Panc1 (cell line): ENCODE measurements around the gene CYB5R3. TPM values are rescaled to one million over a fixed set of nuclear protein-coding genes. Genes with fewer than 3 reads are reported as not detected.

Experiments
- ATAC-seq: fragments of 200-7000 bp; cut with Tn5 transposase; 2 replicates; pipeline ENCODE4 v1.9.1; 2020; ENCODE audit warnings: mild to moderate bottlenecking, moderate library complexity
- BruUV-seq: library from RNA; stranded (reverse); fragments of 400-500 nt; replicated peaks from 2 replicates; lab custom pipeline; 2021; lab: Mats Ljungman, UMichigan
- CTCF ChIA-PET: fragments of 300-600 bp; sonication (Branson Sonifier 250); formaldehyde crosslinking; loops from one replicate; lab custom pipeline; 2022; ENCODE audit warnings: antibody characterized with exemption; lab: Charles Lee
- POLR2A ChIA-PET: fragments of 300-600 bp; sonication (Branson Sonifier 250); formaldehyde crosslinking; loops from one replicate; lab custom pipeline; 2022; ENCODE audit warnings: antibody characterized with exemption; lab: Charles Lee
- DNase-seq: peaks from one replicate; pipeline ENCODE4 v3.0.0-alpha.2; 2010; ENCODE audit warnings: low read depth, low spot score
- H3K27ac ChIP-seq: 2 replicates; pipeline ENCODE4 v1.5.1; 2011; ENCODE audit warnings: mild to moderate bottlenecking, low read length, inconsistent platforms
- H3K27me3 ChIP-seq: fragments of 200-500 bp; sonication (Bioruptor generic); 2 replicates; pipeline ENCODE4 v1.6.0; 2014; ENCODE audit warnings: low read length, inconsistent platforms; ENCODE audit not compliant: control insufficient read depth, insufficient read depth
- H3K36me3 ChIP-seq: fragments of 200-500 bp; sonication (Bioruptor generic); 2 replicates; pipeline ENCODE4 v1.5.1; 2014; ENCODE audit warnings: inconsistent platforms, mild to moderate bottlenecking, low read length, moderate library complexity; ENCODE audit not compliant: control insufficient read depth, insufficient read depth
- H3K4me1 ChIP-seq: 2 replicates; pipeline ENCODE4 v1.5.1; 2011; ENCODE audit warnings: inconsistent platforms, mild to moderate bottlenecking, low read length, moderate library complexity; ENCODE audit not compliant: control insufficient read depth, insufficient read depth
- H3K4me3 ChIP-seq, 2 experiments: 2 replicates each; pipeline ENCODE4 v1.5.1; 2011 to 2012; ENCODE audit warnings: low read depth in 2 of 2, low read length in 2 of 2, mild to moderate bottlenecking in 2 of 2, inconsistent platforms in 1 of 2, moderate library complexity in 1 of 2
- H3K9me3 ChIP-seq: fragments of 200-500 bp; sonication (Bioruptor generic); 2 replicates; pipeline ENCODE4 v1.5.1; 2014; ENCODE audit warnings: low read depth, mild to moderate bottlenecking, inconsistent platforms, low read length, moderate library complexity; ENCODE audit not compliant: control insufficient read depth, insufficient read depth
- CTCF ChIP-seq: fragments of 450-650 bp; IDR thresholded peaks from 2 replicates; pipeline ENCODE4 v1.5.1; 2017; ENCODE audit warnings: mild to moderate bottlenecking
- POLR2AphosphoS5 ChIP-seq: IDR thresholded peaks from 2 replicates; pipeline ENCODE4 v1.6.1; 2012; ENCODE audit warnings: mild to moderate bottlenecking, low read depth, low read length, moderate library complexity
- REST ChIP-seq, 2 experiments: IDR thresholded peaks; 2 replicates each; pipeline ENCODE4 v1.6.1; 2011 to 2012; ENCODE audit warnings: low read depth in 2 of 2, control low read depth in 1 of 2, low read length in 1 of 2, mild to moderate bottlenecking in 1 of 2, moderate library complexity in 1 of 2; ENCODE audit not compliant: insufficient read depth in 1 of 2
- SIN3A ChIP-seq: IDR thresholded peaks from 2 replicates; pipeline ENCODE4 v1.6.1; 2012; ENCODE audit warnings: low read depth, mild to moderate bottlenecking, low read length, moderate library complexity, borderline replicate concordance; ENCODE audit not compliant: insufficient read depth
- TCF7L2 ChIP-seq: IDR thresholded peaks from 2 replicates; pipeline ENCODE4 v1.6.1; 2011; ENCODE audit warnings: mild to moderate bottlenecking, low read depth, low read length, inconsistent platforms
- in situ Hi-C: cut with HindIII; loops from 2 replicates; pipeline ENCODE4 v1.10.0; 2016; ENCODE audit warnings: low sequenced_read_pairs, low pct_unique_long_range_greater_than_20kb
- intact Hi-C: fragments of 100-400 bp; cut with micrococcal nuclease; formaldehyde crosslinking; loops from one replicate; pipeline ENCODE4 v1.10.0; 2022; ENCODE audit not compliant: unreplicated experiment
- total RNA-seq: library from RNA; stranded (reverse); gene quantifications from one replicate; pipeline ENCODE4 v1.2.1, GENCODE V29; 2021; ENCODE audit not compliant: unreplicated experiment

The CYB5R3 gene
- total RNA-seq, 1 experiment from 2014 or later: 102 TPM

GRCh38 chr22:42696331-42696967 is 47.3 kb upstream of the CYB5R3 start:
- BruUV-seq: no TSS peak
- Histone ChIP-seq H3K4me1 (peaks cover 3% of the 10 kb centered on the region), H3K4me3 (no peak overlapping the region), H3K27me3 (no peaks in the 10 kb centered on the region), H3K36me3 (no peaks in the 10 kb centered on the region), H3K9me3 (no peaks in the 10 kb centered on the region), H3K27ac (no peak overlapping the region)
- intact Hi-C loops: no loop called here
- ChIA-PET POLR2A (no interaction called here), CTCF (interaction anchor here (0.5 kb wide), 1 partner anchor 52 kb away, joined by 4 read pairs; no protein-coding TSS in a partner anchor)
- in situ Hi-C loops: no loop called here
- DNase-seq (no peak), ATAC-seq (no peak)
- TF ChIP-seq CTCF: no peak
- no peak for TF ChIP-seq POLR2AphosphoS5
- TF ChIP-seq TCF7L2: no peak
- no peak for TF ChIP-seq REST (IDR thresholded peaks at IDR 0.05; ENCODE audit: insufficient read depth in 1 of 2, low read depth in 2 of 2, low read length in 1 of 2)
- no peak for TF ChIP-seq SIN3A

GRCh38 chr22:42695294-42695693 is 46.1 kb upstream of the CYB5R3 start:
- Histone ChIP-seq H3K9me3 (no peaks in the 10 kb centered on the region), H3K4me3 (no peak overlapping the region), H3K27ac (no peak overlapping the region), H3K36me3 (no peaks in the 10 kb centered on the region), H3K4me1 (peaks cover 3% of the 10 kb centered on the region), H3K27me3 (no peaks in the 10 kb centered on the region)
- intact Hi-C loops (no loop called here), in situ Hi-C loops (no loop called here)
- DNase-seq (no peak), ATAC-seq (no peak)
- no peak for TF ChIP-seq REST (IDR thresholded peaks at IDR 0.05; ENCODE audit: insufficient read depth in 1 of 2, low read depth in 2 of 2, low read length in 1 of 2)
- TF ChIP-seq TCF7L2: no peak
- no peak for TF ChIP-seq CTCF
- TF ChIP-seq POLR2AphosphoS5: no peak
- no peak for TF ChIP-seq SIN3A
- BruUV-seq: no TSS peak
- POLR2A ChIA-PET: no interaction called here
- CTCF ChIA-PET: no interaction called here
